Measurements from ENCODE around the gene COTL1. TPM values are rescaled to one million over a fixed set of nuclear protein-coding genes. Genes with fewer than 3 reads are reported as not detected.

The COTL1 gene
- total and polyA plus RNA-seq, 9 of the 15 experiments (the other 6 are each of a cell fraction or from before 2014, with no cell fraction given): 27.7 to 185 (median 72.5) TPM

GRCh38 chr16:84565669-84566495 lies 52.0 kb downstream of the COTL1 start (continued):
- TF ChIP-seq ZNF699 (CRISPR knock-in tag; IDR thresholded peaks at IDR 0.05; ENCODE audit: insufficient replicate concordance): no peak
- no peak for TF ChIP-seq ETS2 (tag; IDR thresholded peaks at IDR 0.05; ENCODE audit: borderline replicate concordance, poor library complexity, severe bottlenecking)
- no peak for TF ChIP-seq POLR2B (IDR thresholded peaks at IDR 0.05; ENCODE audit: low read depth, partially characterized antibody)
- no peak for TF ChIP-seq SIX5 (IDR thresholded peaks at IDR 0.05; ENCODE audit: borderline replicate concordance in 1 of 2, insufficient read depth in 1 of 2, low read depth in 1 of 2, low read length in 2 of 2)
- no peak for TF ChIP-seq ZC3H8 (IDR thresholded peaks at IDR 0.05)
- TF ChIP-seq CREB3L1 (IDR thresholded peaks at IDR 0.05; ENCODE audit: borderline replicate concordance, low read depth): no peak
- TF ChIP-seq NR1H2 (CRISPR knock-in tag; IDR thresholded peaks at IDR 0.05): no peak
- no peak for TF ChIP-seq PHTF2 (CRISPR knock-in tag; IDR thresholded peaks at IDR 0.05)
- no peak for TF ChIP-seq MBD2 (IDR thresholded peaks at IDR 0.05; ENCODE audit: borderline replicate concordance, low read depth)

Measured in K562 (cell line).